Measurements from ENCODE around the gene C12orf42. TPM values are rescaled to one million over a fixed set of nuclear protein-coding genes. Genes with fewer than 3 reads are reported as not detected.
"Not testable (repeated sequence)": the region's sequence is repeated elsewhere in the genome, so short reads cannot be mapped to it uniquely, and the experiment has no call there.

Gene C12orf42
- total RNA-seq, 2 experiments from 2014 or later: not detected

- CTCF ChIA-PET: no interaction called here
- no peaks in the 10 kb centered on the region for H3K27me3 Mint-ChIP-seq (ENCODE audit: low read depth)
- intact Hi-C loops (cut with micrococcal nuclease): loop anchor here (5.0 kb wide), 2 partner anchors 484 to 486 kb away; partner anchors contain the start of gene ASCL1
- DNase-seq: no peak
- no peak overlapping the region for H3K4me3 Mint-ChIP-seq
- H3K36me3 Mint-ChIP-seq (ENCODE audit: low read depth): no peaks in the 10 kb centered on the region
- H3K27ac Mint-ChIP-seq: no peak overlapping the region
- H3K9me3 Mint-ChIP-seq: no peaks in the 10 kb centered on the region
- H3K4me1 Mint-ChIP-seq (ENCODE audit: low read depth): peaks cover 17% of the 10 kb centered on the region
Observed at GRCh38 chr12:103442822-103443221, 52.9 kb downstream of the C12orf42 start.

GRCh38 chr12:103442182-103442555 is 53.6 kb downstream of the C12orf42 start:
- Mint-ChIP-seq H3K4me1 (ENCODE audit: low read depth) (peaks cover 17% of the 10 kb centered on the region), H3K27ac (peak overlapping the region; percentile 63), H3K36me3 (ENCODE audit: low read depth) (no peaks in the 10 kb centered on the region), H3K4me3 (no peak overlapping the region), H3K9me3 (no peaks in the 10 kb centered on the region), H3K27me3 (ENCODE audit: low read depth) (no peaks in the 10 kb centered on the region)
- no peak for DNase-seq
- CTCF ChIA-PET: no interaction called here
- intact Hi-C loops (cut with micrococcal nuclease): loop anchor here (5.0 kb wide), 2 partner anchors 485 kb away; partner anchors contain the start of gene ASCL1

- no peaks in the 10 kb centered on the region for H3K36me3 Mint-ChIP-seq (ENCODE audit: low read depth)
- CTCF ChIA-PET: no interaction called here
- H3K9me3 Mint-ChIP-seq: no peaks in the 10 kb centered on the region
- H3K27me3 Mint-ChIP-seq (ENCODE audit: low read depth): no peaks in the 10 kb centered on the region
- intact Hi-C loops (cut with micrococcal nuclease): loop anchor here (1.0 to 5.0 kb wide), 3 partner anchors 64 to 486 kb away; partner anchors contain the start of gene ASCL1
- H3K4me1 Mint-ChIP-seq (ENCODE audit: low read depth): peaks cover 17% of the 10 kb centered on the region
- DNase-seq: peak; percentile 51
- peak overlapping the region; percentile 77 for H3K27ac Mint-ChIP-seq
- peak overlapping the region; percentile 46 for H3K4me3 Mint-ChIP-seq
Observed at GRCh38 chr12:103441437-103442181, 54.2 kb downstream of the C12orf42 start.

- intact Hi-C loops (cut with micrococcal nuclease); H3K4me1 Mint-ChIP-seq (ENCODE audit: low read depth); CTCF ChIA-PET; DNase-seq; H3K27me3 Mint-ChIP-seq (ENCODE audit: low read depth); H3K36me3 Mint-ChIP-seq (ENCODE audit: low read depth): not testable (repeated sequence)
- Mint-ChIP-seq H3K27ac (peak overlapping the region; percentile 53), H3K9me3 (peaks cover 14% of the 10 kb centered on the region), H3K4me3 (peak overlapping the region; percentile 60)
Observed at GRCh38 chr12:103434165-103435105, 61.3 kb downstream of the C12orf42 start.

- no peak overlapping the region for H3K27ac Mint-ChIP-seq
- CTCF ChIA-PET: no interaction called here
- no peak overlapping the region for H3K4me3 Mint-ChIP-seq
- DNase-seq: no peak
- intact Hi-C loops (cut with micrococcal nuclease): no loop called here
- peaks cover 6% of the 10 kb centered on the region for H3K4me1 Mint-ChIP-seq (ENCODE audit: low read depth)
- peaks cover 29% of the 10 kb centered on the region for H3K9me3 Mint-ChIP-seq
- peaks cover 5% of the 10 kb centered on the region for H3K36me3 Mint-ChIP-seq (ENCODE audit: low read depth)
- no peaks in the 10 kb centered on the region for H3K27me3 Mint-ChIP-seq (ENCODE audit: low read depth)
Observed at GRCh38 chr12:103431950-103432349, 63.8 kb downstream of the C12orf42 start.

- H3K4me1 Mint-ChIP-seq (ENCODE audit: low read depth): peaks cover 6% of the 10 kb centered on the region
- CTCF ChIA-PET: no interaction called here
- DNase-seq: no peak
- H3K27me3 Mint-ChIP-seq (ENCODE audit: low read depth): no peaks in the 10 kb centered on the region
- H3K36me3 Mint-ChIP-seq (ENCODE audit: low read depth): peaks cover 6% of the 10 kb centered on the region
- H3K4me3 Mint-ChIP-seq: no peak overlapping the region
- H3K9me3 Mint-ChIP-seq: peaks cover 31% of the 10 kb centered on the region
- H3K27ac Mint-ChIP-seq: no peak overlapping the region
- intact Hi-C loops (cut with micrococcal nuclease): no loop called here
Observed at GRCh38 chr12:103431387-103431786, 64.4 kb downstream of the C12orf42 start.

- CTCF ChIA-PET; H3K27me3 Mint-ChIP-seq (ENCODE audit: low read depth); H3K4me3 Mint-ChIP-seq; H3K4me1 Mint-ChIP-seq (ENCODE audit: low read depth); intact Hi-C loops (cut with micrococcal nuclease); H3K27ac Mint-ChIP-seq; DNase-seq: not testable (repeated sequence)
- H3K36me3 Mint-ChIP-seq (ENCODE audit: low read depth): peaks cover 10% of the 10 kb centered on the region
- peaks cover 31% of the 10 kb centered on the region for H3K9me3 Mint-ChIP-seq
Observed at GRCh38 chr12:103425674-103426073, 70.1 kb downstream of the C12orf42 start.

- H3K4me1 Mint-ChIP-seq (ENCODE audit: low read depth); H3K4me3 Mint-ChIP-seq; DNase-seq; H3K27me3 Mint-ChIP-seq (ENCODE audit: low read depth); intact Hi-C loops (cut with micrococcal nuclease); H3K27ac Mint-ChIP-seq; CTCF ChIA-PET: not testable (repeated sequence)
- H3K9me3 Mint-ChIP-seq: peaks cover 25% of the 10 kb centered on the region
- H3K36me3 Mint-ChIP-seq (ENCODE audit: low read depth): peaks cover 10% of the 10 kb centered on the region
Observed at GRCh38 chr12:103424849-103425586, 70.8 kb downstream of the C12orf42 start.

- peaks cover 16% of the 10 kb centered on the region for H3K9me3 Mint-ChIP-seq
- H3K27me3 Mint-ChIP-seq (ENCODE audit: low read depth): no peaks in the 10 kb centered on the region
Observed at GRCh38 chr12:103423516-103423910, 72.3 kb downstream of the C12orf42 start.

GRCh38 chr12:103422746-103423515 is 72.8 kb downstream of the C12orf42 start:
- no peaks in the 10 kb centered on the region for H3K4me1 Mint-ChIP-seq (ENCODE audit: low read depth)
- intact Hi-C loops (cut with micrococcal nuclease): no loop called here
- peaks cover 15% of the 10 kb centered on the region for H3K9me3 Mint-ChIP-seq
- peaks cover 8% of the 10 kb centered on the region for H3K36me3 Mint-ChIP-seq (ENCODE audit: low read depth)
- no peak for DNase-seq
- H3K27me3 Mint-ChIP-seq (ENCODE audit: low read depth): no peaks in the 10 kb centered on the region
- CTCF ChIA-PET: no interaction called here
- no peak overlapping the region for H3K27ac Mint-ChIP-seq
- H3K4me3 Mint-ChIP-seq: no peak overlapping the region

More at GRCh38 chr12:103423516-103423910, 72.3 kb downstream of the C12orf42 start:
- peaks cover 9% of the 10 kb centered on the region for H3K36me3 Mint-ChIP-seq (ENCODE audit: low read depth)
- CTCF ChIA-PET: no interaction called here
- intact Hi-C loops (cut with micrococcal nuclease): no loop called here
- DNase-seq: no peak
- H3K27ac Mint-ChIP-seq: no peak overlapping the region
- no peaks in the 10 kb centered on the region for H3K4me1 Mint-ChIP-seq (ENCODE audit: low read depth)
- H3K4me3 Mint-ChIP-seq: no peak overlapping the region

- H3K27ac Mint-ChIP-seq: no peak overlapping the region
- H3K36me3 Mint-ChIP-seq (ENCODE audit: low read depth): peaks cover 6% of the 10 kb centered on the region
- H3K4me1 Mint-ChIP-seq (ENCODE audit: low read depth): no peaks in the 10 kb centered on the region
- DNase-seq: no peak
- peaks cover 9% of the 10 kb centered on the region for H3K9me3 Mint-ChIP-seq
- H3K4me3 Mint-ChIP-seq: no peak overlapping the region
- intact Hi-C loops (cut with micrococcal nuclease): no loop called here
- H3K27me3 Mint-ChIP-seq (ENCODE audit: low read depth): no peaks in the 10 kb centered on the region
- CTCF ChIA-PET: no interaction called here
Observed at GRCh38 chr12:103422328-103422727, 73.4 kb downstream of the C12orf42 start.

Measured in activated naive CD4-positive, alpha-beta T cell treated with anti-CD3 and anti-CD28 coated beads for 36 hours (primary cell).